Lower leg skin (tissue), 3 donors: ENCODE measurements around the gene PTPRB.

Source experiments
- CTCF ChIP-seq, 3 donors: fragments of 450-650 bp; IDR thresholded peaks; one replicate each; pipeline ENCODE4 v1.5.1; 2016; ENCODE audit warnings: antibody characterized with exemption in 3 of 3, mild to moderate bottlenecking in 3 of 3, moderate library complexity in 2 of 3
- POLR2A ChIP-seq, 2 donors: fragments of 450-650 bp; IDR thresholded peaks; one replicate each; pipeline ENCODE4 v1.6.1; 2016 to 2017; ENCODE audit warnings: antibody characterized with exemption in 2 of 2, mild to moderate bottlenecking in 1 of 2, moderate library complexity in 1 of 2

- no peak for TF ChIP-seq POLR2A (IDR thresholded peaks at IDR 0.05)
- TF ChIP-seq CTCF (IDR thresholded peaks at IDR 0.05) = no peak
Observed at GRCh38 chr12:70557583-70558191, 79.5 kb downstream of the PTPRB start.
